ENCODE measurements around the gene ABHD15. TPM values are rescaled to one million over a fixed set of nuclear protein-coding genes. Genes with fewer than 3 reads are reported as not detected.

The ABHD15 gene
- total and polyA plus RNA-seq, 11 donors, result 4.0 to 13.1 (median 8.2) TPM

GRCh38 chr17:29614349-29615047 lies 47.7 kb upstream of the ABHD15 start:
- Histone ChIP-seq H3K36me3 (peaks cover 0 to 10% (median 0%) of the 10 kb centered on the region in 9 donors), H3K9me3 (no peaks in the 10 kb centered on the region), H3K4me1 (peaks cover 6 to 69% (median 55%) of the 10 kb centered on the region in 12 donors), H3K27ac (no peak overlapping the region), H3K4me3 (peak overlapping the region in 1 of 12 donors; percentile 61), H3K27me3 (no peaks in the 10 kb centered on the region)
- ATAC-seq (no peak), DNase-seq (no peak)
- WGBS, 4 donors, result 80 to 94% (median 86%) methylated on average over 16 of the region's 16 CpGs
- intact Hi-C loops (cut with DNase I), result loop anchor here in 3 of 10 donors (2.0 to 5.0 kb wide), 4 partner anchors 22 to 163 kb away; partner anchors contain the start of gene ANKRD13B (in 1 of the 3)
- TF ChIP-seq CTCF (IDR thresholded peaks at IDR 0.05), result no peak
- TF ChIP-seq POLR2A (IDR thresholded peaks at IDR 0.05), result no peak

- H3K27ac ChIP-seq, result peak overlapping the region in 8 of 12 donors; percentile 3 to 66 (median 18)
- no peak for ATAC-seq
Observed at GRCh38 chr17:29613856-29614255, 47.0 kb upstream of the ABHD15 start.

GRCh38 chr17:29613352-29613837 lies 46.6 kb upstream of the ABHD15 start:
- H3K4me3 ChIP-seq, result peak overlapping the region in 11 of 12 donors; percentile 17 to 53 (median 41)
- peaks cover 6 to 58% (median 45%) of the 10 kb centered on the region in 12 donors for H3K4me1 ChIP-seq
- intact Hi-C loops (cut with DNase I), result loop anchor here in 1 of 10 donors (5.0 kb wide), 1 partner anchor 36 kb away; no protein-coding TSS in a partner anchor
- DNase-seq, result peak; percentile 95 to 98 (median 96)
- no peaks in the 10 kb centered on the region for H3K9me3 ChIP-seq
- peak overlapping the region in 9 of 12 donors; percentile 3 to 66 (median 42) for H3K27ac ChIP-seq
- TF ChIP-seq CTCF (IDR thresholded peaks at IDR 0.05), result peak; percentile 82 to 97 (median 92)
- TF ChIP-seq POLR2A (IDR thresholded peaks at IDR 0.05), result peak in 1 of 2 donors; percentile 14
- peak; percentile 63 to 81 (median 75) for ATAC-seq
- WGBS, 4 donors, result 1 to 3% (median 1%) methylated on average over 15 to 50 of the region's 50 CpGs
- no peaks in the 10 kb centered on the region for H3K27me3 ChIP-seq
- peaks cover 0 to 10% (median 0%) of the 10 kb centered on the region in 9 donors for H3K36me3 ChIP-seq

More at GRCh38 chr17:29613856-29614255, 47.0 kb upstream of the ABHD15 start:
- intact Hi-C loops (cut with DNase I), result loop anchor here in 2 of 10 donors (2.0 to 5.0 kb wide), 2 partner anchors 21 to 37 kb away; partner anchors contain the start of gene ANKRD13B (in 1 of the 2)
- Histone ChIP-seq H3K4me3 (peak overlapping the region in 11 of 12 donors; percentile 17 to 53 (median 41)), H3K4me1 (peaks cover 6 to 63% (median 50%) of the 10 kb centered on the region in 12 donors), H3K36me3 (peaks cover 0 to 10% (median 0%) of the 10 kb centered on the region in 9 donors), H3K9me3 (no peaks in the 10 kb centered on the region), H3K27me3 (no peaks in the 10 kb centered on the region)
- peak in 2 of 5 donors; percentile 42 to 58 for DNase-seq
- WGBS, 4 donors, result 17 to 21% (median 20%) methylated on average over 13 of the region's 13 CpGs
- TF ChIP-seq POLR2A (IDR thresholded peaks at IDR 0.05), result no peak
- no peak for TF ChIP-seq CTCF (IDR thresholded peaks at IDR 0.05)
